HepG2 (cell line): ENCODE results near the gene COBLL1. TPM values are rescaled to one million over a fixed set of nuclear protein-coding genes. Genes with fewer than 3 reads are reported as not detected.

Experiments
- ARHGAP35 ChIP-seq: sonication (generic); formaldehyde crosslinking; IDR thresholded peaks from 2 replicates; pipeline ENCODE4 v1.9.0; 2022; ENCODE audit warnings: mild to moderate bottlenecking, inconsistent platforms, moderate library complexity, missing genetic modification reagents, borderline replicate concordance
- ATAD3A ChIP-seq: sonication (generic); formaldehyde crosslinking; IDR thresholded peaks from 2 replicates; pipeline ENCODE4 v1.4.0; 2020; ENCODE audit warnings: missing genetic modification reagents
- ATM ChIP-seq: fragments of 450-650 bp; IDR thresholded peaks from 2 replicates; pipeline ENCODE4 v1.7.1; 2017; ENCODE audit warnings: mild to moderate bottlenecking, borderline replicate concordance
- CENPX ChIP-seq: sonication (generic); formaldehyde crosslinking; IDR thresholded peaks from 2 replicates; pipeline ENCODE4 v1.9.0; 2021; ENCODE audit warnings: mild to moderate bottlenecking, missing genetic modification reagents, moderate library complexity
- DMAP1 ChIP-seq: IDR thresholded peaks from 2 replicates; pipeline ENCODE4 v1.6.1; 2016
- DMTF1 ChIP-seq: sonication (generic); formaldehyde crosslinking; IDR thresholded peaks from 2 replicates; pipeline ENCODE4 v1.4.0; 2020; ENCODE audit warnings: mild to moderate bottlenecking, missing genetic modification reagents
- EEA1 ChIP-seq: sonication (generic); formaldehyde crosslinking; IDR thresholded peaks from 2 replicates; pipeline ENCODE4 v1.5.1; 2020; ENCODE audit warnings: mild to moderate bottlenecking, missing genetic modification reagents, borderline replicate concordance
- KMT2B ChIP-seq: IDR thresholded peaks from 2 replicates; pipeline ENCODE4 v1.6.1; 2016; ENCODE audit warnings: missing genetic modification reagents, missing compliant biosample characterization
- PREB ChIP-seq: sonication (generic); formaldehyde crosslinking; IDR thresholded peaks from 2 replicates; pipeline ENCODE4 v1.4.0; 2020; ENCODE audit warnings: missing genetic modification reagents
- RAD21 ChIP-seq: fragments of 450-650 bp; formaldehyde crosslinking; IDR thresholded peaks from 2 replicates; pipeline ENCODE4 v1.5.0; 2020; ENCODE audit warnings: mild to moderate bottlenecking
- RCOR2 ChIP-seq: IDR thresholded peaks from 2 replicates; pipeline ENCODE4 v1.6.1; 2016; ENCODE audit warnings: missing biosample characterization, missing genetic modification reagents
- REXO4 ChIP-seq: sonication (generic); formaldehyde crosslinking; IDR thresholded peaks from 2 replicates; pipeline ENCODE4 v1.8.0; 2022; ENCODE audit warnings: missing genetic modification reagents, mild to moderate bottlenecking, borderline replicate concordance
- RFXANK ChIP-seq: IDR thresholded peaks from 2 replicates; pipeline ENCODE4 v1.6.1; 2016
- ZBTB38 ChIP-seq: sonication (generic); formaldehyde crosslinking; IDR thresholded peaks from 2 replicates; pipeline ENCODE4 v1.5.1; 2020; ENCODE audit warnings: mild to moderate bottlenecking, missing genetic modification reagents
- ZMAT3 ChIP-seq: sonication (generic); formaldehyde crosslinking; conservative IDR thresholded peaks from 2 replicates; pipeline ENCODE4 v1.7.0; 2021; ENCODE audit warnings: missing genetic modification reagents
- ZNF136 ChIP-seq: sonication (generic); formaldehyde crosslinking; IDR thresholded peaks from 2 replicates; pipeline ENCODE4 v1.8.1; 2022; ENCODE audit warnings: low read depth, mild to moderate bottlenecking, moderate library complexity, missing genetic modification reagents
- ZNF503 ChIP-seq: sonication (generic); formaldehyde crosslinking; IDR thresholded peaks from 2 replicates; pipeline ENCODE4 v1.4.0; 2020; ENCODE audit warnings: missing genetic modification reagents
- ZNF7 ChIP-seq: IDR thresholded peaks from 2 replicates; pipeline ENCODE4 v1.6.1; 2016; ENCODE audit warnings: missing biosample characterization, missing genetic modification reagents
- ZNF720 ChIP-seq: sonication (generic); formaldehyde crosslinking; IDR thresholded peaks from 2 replicates; pipeline ENCODE4 v1.4.0; 2020; ENCODE audit warnings: missing genetic modification reagents
- ZNF75D ChIP-seq: sonication (generic); formaldehyde crosslinking; IDR thresholded peaks from 2 replicates; pipeline ENCODE4 v1.8.1; 2023; ENCODE audit warnings: missing genetic modification reagents, mild to moderate bottlenecking, borderline replicate concordance
- ZNF775 ChIP-seq: sonication (generic); formaldehyde crosslinking; IDR thresholded peaks from 2 replicates; pipeline ENCODE4 v1.4.0; 2020; ENCODE audit warnings: missing genetic modification reagents, mild to moderate bottlenecking, moderate library complexity, borderline replicate concordance
- polyA plus RNA-seq, 8 experiments: library from polyadenylated mRNA; depleted of rRNA in 3 of 8; stranded (reverse) in 7 of 8; unstranded in 1 of 8; fragments of >200 nt; fragmentation: Illumina TruSeq in 4 of 8; extraction: Trizol in 4 of 8; gene quantifications; 2 replicates each; pipeline versions ENCODE4 v1.2.1 to v1.2.3, GENCODE V29; 2011 to 2016; ENCODE audit warnings: low read depth in 4 of 8, missing spikeins in 1 of 8, mixed read lengths in 1 of 8; ENCODE audit not compliant: insufficient read depth in 1 of 8
- total RNA-seq, 5 experiments: library from RNA; depleted of rRNA; stranded (reverse); fragments of >200 nt; fragmentation: Illumina TruSeq; extraction: Trizol; gene quantifications; 2 replicates each; pipeline ENCODE4 v1.2.3, GENCODE V29; 2016; ENCODE audit warnings: low read depth in 1 of 5
- TF ChIP-seq, protein P1 (sequence below): sonication (generic); formaldehyde crosslinking; IDR thresholded peaks from 2 replicates; pipeline ENCODE4 v1.8.1; 2022; ENCODE audit warnings: low read depth, mild to moderate bottlenecking, missing genetic modification reagents

The COBLL1 gene
- total and polyA plus RNA-seq, 2 of the 13 experiments (the other 11 are each of a cell fraction or from before 2014, with no cell fraction given): 32.6 to 86.8 TPM

DNA sequence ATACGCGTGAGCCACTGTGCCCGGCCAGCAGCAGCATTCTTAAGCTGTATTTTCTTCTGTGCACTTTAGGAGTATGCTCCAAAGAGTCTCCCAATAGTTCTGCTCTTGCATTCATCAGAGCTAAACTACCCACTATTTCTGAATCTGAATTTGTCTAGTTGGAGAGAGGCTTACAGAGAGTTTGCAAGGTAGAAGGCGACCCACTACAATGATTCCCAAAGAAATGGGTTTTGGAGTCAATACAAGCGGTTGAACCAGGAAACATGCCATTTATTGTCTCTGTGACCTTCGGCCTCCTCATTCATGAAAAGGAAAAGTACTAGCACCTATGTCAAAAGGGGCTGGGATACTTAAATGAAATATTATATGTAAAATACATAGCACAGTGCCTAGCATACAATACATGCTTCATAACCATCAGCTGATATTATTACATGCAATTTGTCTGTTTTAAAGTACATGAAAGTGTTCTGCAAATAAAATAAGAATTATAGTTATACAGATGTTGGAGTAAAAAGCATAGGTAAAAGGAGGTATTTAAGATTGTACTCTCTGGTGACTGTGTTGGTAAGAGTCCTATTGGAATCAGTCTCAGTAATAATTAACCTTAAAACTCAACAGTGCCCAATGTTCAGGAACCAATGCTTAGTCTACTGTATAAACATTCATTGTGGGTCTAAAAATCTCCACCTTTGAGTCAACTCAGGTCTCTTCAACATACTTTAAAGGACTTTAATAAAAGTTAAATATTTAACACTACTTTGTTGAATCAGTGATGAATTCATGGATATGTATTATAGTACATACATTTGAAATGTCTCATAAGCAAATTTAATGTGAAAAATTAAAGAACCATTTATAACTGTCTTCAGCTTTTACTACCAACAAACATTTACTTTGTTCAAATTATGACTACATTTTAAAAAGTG lies 130.5 kb downstream of the COBLL1 start (continued):
- TF ChIP-seq ZNF775 (CRISPR knock-in tag) (no peak), ZNF7 (CRISPR knock-in tag) (no peak; the same call in 1 of the 2 replicates), ZMAT3 (CRISPR knock-in tag) (0 out of 2 replicates have a peak, but pooled peaks have one; percentile 4), RAD21 (CRISPR knock-in tag) (no peak; the same call in 1 of the 2 replicates), ZNF720 (CRISPR knock-in tag) (no peak), ZBTB38 (CRISPR knock-in tag) (no peak), ZNF503 (CRISPR knock-in tag) (peak; percentile 58; the same call in 1 of the 2 replicates), ZNF75D (CRISPR knock-in tag) (no peak), RCOR2 (CRISPR knock-in tag) (0 out of 2 replicates have a peak, but pooled peaks have one; percentile 61), ATM (no peak), KMT2B (CRISPR knock-in tag) (no peak; the same call in 1 of the 2 replicates), EEA1 (CRISPR knock-in tag) (no peak), RFXANK (no peak), ARHGAP35 (no peak), REXO4 (CRISPR knock-in tag) (no peak), ATAD3A (CRISPR knock-in tag) (no peak), ZNF136 (CRISPR knock-in tag) (peak; percentile 65; the same call in 1 of the 2 replicates), PREB (CRISPR knock-in tag) (no peak), DMTF1 (CRISPR knock-in tag) (no peak), CENPX (CRISPR knock-in tag) (no peak), DMAP1 (CRISPR knock-in tag) (no peak; the same call in 1 of the 2 replicates)
- TF ChIP-seq, protein P1, sequence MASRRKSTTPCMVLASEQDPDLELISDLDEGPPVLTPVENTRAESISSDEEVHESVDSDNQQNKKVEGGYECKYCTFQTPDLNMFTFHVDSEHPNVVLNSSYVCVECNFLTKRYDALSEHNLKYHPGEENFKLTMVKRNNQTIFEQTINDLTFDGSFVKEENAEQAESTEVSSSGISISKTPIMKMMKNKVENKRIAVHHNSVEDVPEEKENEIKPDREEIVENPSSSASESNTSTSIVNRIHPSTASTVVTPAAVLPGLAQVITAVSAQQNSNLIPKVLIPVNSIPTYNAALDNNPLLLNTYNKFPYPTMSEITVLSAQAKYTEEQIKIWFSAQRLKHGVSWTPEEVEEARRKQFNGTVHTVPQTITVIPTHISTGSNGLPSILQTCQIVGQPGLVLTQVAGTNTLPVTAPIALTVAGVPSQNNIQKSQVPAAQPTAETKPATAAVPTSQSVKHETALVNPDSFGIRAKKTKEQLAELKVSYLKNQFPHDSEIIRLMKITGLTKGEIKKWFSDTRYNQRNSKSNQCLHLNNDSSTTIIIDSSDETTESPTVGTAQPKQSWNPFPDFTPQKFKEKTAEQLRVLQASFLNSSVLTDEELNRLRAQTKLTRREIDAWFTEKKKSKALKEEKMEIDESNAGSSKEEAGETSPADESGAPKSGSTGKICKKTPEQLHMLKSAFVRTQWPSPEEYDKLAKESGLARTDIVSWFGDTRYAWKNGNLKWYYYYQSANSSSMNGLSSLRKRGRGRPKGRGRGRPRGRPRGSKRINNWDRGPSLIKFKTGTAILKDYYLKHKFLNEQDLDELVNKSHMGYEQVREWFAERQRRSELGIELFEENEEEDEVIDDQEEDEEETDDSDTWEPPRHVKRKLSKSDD (CRISPR knock-in tag): no peak
